ENCODE results near the gene TRPV4. TPM values are rescaled to one million over a fixed set of nuclear protein-coding genes. Genes with fewer than 3 reads are reported as not detected.
"Not testable (repeated sequence)": the region's sequence is repeated elsewhere in the genome, so short reads cannot be mapped to it uniquely, and the experiment has no call there.

The TRPV4 gene
- total RNA-seq, 1 donor from 2014 or later = not detected

- intact Hi-C loops (cut with micrococcal nuclease) = no loop called here
These were observed 28.6 kb upstream of the TRPV4 start for GRCh38 chr12:109861689-109862314.

DNA sequence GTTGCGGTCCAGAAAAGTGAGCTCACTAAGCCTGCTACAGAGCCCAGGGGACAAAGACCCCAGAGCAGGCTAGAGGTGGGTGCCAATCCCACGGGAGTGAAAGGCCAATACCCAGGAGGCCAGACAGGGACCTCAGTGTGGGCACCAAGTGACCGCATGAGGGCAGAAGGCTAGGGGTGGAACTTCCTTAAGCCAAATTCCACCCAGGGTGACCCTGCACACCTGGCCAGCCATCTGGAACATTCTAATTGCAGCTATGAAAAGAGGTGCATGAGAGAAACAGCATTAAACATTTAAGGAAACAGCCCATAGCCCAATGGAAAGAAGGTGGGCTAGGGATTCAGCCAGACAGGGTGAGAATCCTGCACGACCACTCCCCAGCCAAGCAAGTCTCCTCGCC, 27.8 kb upstream of the TRPV4 start:
- intact Hi-C loops (cut with micrococcal nuclease) = no loop called here

DNA sequence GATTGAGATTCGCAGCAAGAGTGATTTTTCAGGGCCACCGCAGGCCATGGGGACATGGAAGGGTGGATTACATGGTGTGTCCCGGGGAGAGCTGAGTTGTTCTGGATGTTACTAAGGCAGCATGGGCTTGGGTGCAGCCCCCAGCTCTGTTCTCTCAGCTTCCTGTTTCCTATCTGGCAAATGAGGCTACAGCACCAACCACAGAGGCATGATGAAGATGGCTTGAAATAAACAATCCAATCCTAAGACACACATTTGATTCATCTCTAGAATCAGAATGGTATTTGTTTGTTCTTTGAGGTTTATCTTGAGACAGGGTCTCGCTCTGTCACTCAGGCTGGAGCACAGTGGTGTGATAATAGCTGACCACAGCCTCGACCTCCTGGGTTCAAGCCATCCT, 25.6 kb upstream of the TRPV4 start:
- intact Hi-C loops (cut with micrococcal nuclease) = no loop called here

DNA sequence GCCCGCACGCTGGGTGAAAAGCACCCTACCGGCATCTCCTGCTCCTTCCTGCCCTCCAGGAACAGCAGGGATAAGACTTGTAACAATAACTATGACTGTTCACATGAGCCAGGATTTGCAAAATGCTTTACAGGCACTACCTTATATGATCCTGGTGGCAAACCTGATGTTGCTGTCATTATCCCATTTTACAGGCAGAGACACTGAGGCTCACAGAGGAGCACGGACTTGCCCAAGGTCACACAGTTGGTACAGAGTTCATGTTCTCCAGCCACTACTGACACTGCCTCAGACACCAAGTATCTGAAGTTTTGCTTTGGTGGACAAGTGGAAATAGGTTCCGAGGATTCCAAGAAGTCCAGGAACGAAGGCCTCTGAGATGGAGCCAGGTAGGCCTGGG, 24.5 kb upstream of the TRPV4 start:
- intact Hi-C loops (cut with micrococcal nuclease) = no loop called here

DNA sequence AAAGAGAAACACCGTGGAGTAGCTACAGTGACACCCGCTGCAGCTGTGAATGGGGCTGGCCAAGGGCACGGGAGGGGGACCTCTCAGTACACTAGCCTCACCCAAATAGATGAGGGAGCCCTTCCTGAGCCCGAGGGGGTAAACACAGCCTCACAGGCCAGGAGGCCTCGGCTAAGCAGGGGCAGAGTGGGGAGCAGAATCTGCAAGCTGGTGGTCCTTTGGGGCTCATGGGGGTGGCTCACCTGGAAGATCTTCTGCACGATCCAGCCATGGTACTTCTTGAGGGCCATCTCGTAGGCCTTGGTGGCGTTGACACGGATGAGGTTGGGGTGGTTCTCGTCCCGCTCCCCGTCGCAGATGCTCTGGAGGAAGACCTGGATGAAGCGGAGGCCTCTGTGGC, 22.2 kb upstream of the TRPV4 start:
- intact Hi-C loops (cut with micrococcal nuclease) = no loop called here

DNA sequence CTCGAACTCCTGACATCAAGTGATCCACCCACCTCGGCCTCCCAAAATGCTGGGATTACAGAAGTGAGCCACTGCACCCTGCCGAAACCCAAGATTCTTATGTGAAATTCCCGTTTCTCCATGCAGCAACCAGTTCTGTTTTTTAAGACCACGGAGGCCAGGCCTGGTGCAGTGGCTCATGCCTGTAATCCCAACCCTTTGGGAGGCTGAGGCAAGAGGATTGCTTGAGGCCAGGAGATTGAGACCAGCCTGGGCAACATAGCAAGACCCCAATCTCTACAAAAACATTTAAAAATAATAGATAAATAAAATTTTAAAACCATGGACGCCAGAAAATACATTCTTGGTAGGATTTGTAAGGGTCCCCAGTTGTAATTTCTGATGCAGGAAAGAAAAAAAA, 17.3 kb upstream of the TRPV4 start:
- intact Hi-C loops (cut with micrococcal nuclease) = not testable (repeated sequence)

GRCh38 chr12:109847142-109847735, 14.0 kb upstream of the TRPV4 start:
- intact Hi-C loops (cut with micrococcal nuclease) = no loop called here

- intact Hi-C loops (cut with micrococcal nuclease) = loop anchor here (1.0 to 2.0 kb wide), 5 partner anchors 34 to 418 kb away; partner anchors contain the start of gene GLTP
These were observed 12.6 kb upstream of the TRPV4 start for GRCh38 chr12:109845824-109846205.

GRCh38 chr12:109844983-109845823, 12.0 kb upstream of the TRPV4 start:
- intact Hi-C loops (cut with micrococcal nuclease) = loop anchor here (1.0 to 2.0 kb wide), 5 partner anchors 35 to 417 kb away; partner anchors contain the start of gene GLTP

- intact Hi-C loops (cut with micrococcal nuclease) = loop anchor here (2.0 kb wide), 2 partner anchors 83 to 325 kb away; no protein-coding TSS in a partner anchor
These were observed 10.9 kb upstream of the TRPV4 start for GRCh38 chr12:109844091-109844490.

- intact Hi-C loops (cut with micrococcal nuclease) = no loop called here
These were observed 8.8 kb upstream of the TRPV4 start for GRCh38 chr12:109842021-109842420.

- intact Hi-C loops (cut with micrococcal nuclease) = no loop called here
These were observed 8.2 kb upstream of the TRPV4 start for GRCh38 chr12:109841356-109841755.

GRCh38 chr12:109840305-109841074, 7.3 kb upstream of the TRPV4 start:
- intact Hi-C loops (cut with micrococcal nuclease) = no loop called here

DNA sequence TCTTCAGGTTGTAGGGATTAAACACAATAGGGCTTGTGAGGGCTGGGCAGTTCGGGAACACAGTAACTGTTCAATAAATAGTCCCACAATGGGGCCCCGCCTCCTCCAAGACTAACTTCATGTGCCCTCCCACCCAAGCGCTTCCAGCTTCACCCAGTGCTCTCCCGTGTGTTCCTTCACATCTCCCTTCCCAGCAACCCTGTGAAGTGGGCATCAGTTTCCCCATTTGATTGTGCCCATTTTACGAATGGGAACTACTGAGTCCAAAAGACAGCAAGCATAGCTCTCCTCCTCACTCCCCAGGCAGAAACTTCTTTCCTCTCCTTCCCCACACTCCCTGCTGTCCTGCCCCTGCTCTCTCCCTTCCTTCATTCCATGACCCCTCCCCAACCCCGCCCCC, 6.2 kb upstream of the TRPV4 start:
- intact Hi-C loops (cut with micrococcal nuclease) = no loop called here

DNA sequence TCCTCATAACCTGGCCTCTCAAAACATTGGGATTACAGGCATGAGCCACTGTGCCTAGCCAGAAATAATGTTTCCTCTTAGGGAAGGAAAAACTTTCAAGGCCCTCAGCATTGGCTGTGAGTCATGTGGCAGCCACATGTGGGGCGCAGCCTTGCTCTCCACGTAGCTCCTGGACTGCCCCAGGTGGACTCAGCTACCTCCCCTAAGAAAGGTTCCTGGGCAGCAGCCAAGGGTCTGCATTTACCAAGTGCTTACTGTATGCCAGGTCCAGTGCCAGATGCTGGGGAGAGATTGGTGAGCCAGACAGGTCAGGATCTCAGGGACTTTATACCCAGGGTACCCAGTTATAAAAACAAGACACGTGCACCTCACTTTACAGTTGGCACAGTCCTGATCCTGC, 3.7 kb upstream of the TRPV4 start:
- intact Hi-C loops (cut with micrococcal nuclease) = no loop called here

GRCh38 chr12:109835827-109836226, 2.6 kb upstream of the TRPV4 start:
- intact Hi-C loops (cut with micrococcal nuclease) = no loop called here

DNA sequence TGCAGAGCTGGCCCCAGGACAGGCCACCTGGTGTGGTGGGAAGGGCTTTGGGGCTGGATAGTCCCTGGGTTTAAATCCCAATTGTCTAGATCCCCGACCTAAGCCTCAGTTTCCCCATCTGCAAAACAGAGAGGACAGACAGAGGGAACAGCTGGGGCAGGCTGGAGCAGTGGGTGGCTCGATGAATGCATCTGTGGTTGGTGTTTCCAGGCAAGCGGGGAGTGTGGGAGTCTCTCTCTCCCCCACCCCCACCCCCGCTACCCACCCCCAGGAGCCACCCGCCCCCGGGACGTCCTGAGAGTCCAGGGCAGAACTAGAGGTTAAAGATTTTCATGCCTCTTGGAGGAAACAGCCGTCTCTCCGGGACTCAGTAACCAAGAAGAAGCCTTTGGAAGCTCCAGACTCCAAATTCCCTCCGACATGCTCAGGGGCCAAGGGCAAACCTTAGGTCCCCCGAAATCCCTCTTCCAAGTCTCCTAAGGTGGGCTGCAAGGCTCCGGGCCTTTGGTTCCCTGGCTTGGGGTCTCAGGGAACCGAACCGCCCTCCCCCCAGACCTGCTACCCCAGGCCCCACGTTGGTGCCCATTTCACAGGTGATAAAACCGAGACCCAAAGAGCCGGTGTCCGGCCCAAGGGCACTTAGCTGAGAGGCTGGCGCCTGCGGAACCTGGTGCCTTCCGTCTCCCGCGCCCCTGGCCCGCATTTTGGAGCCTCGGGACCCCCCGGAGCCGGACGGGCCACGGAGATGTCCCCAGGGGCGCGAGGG, 474 bp downstream of the TRPV4 start:
- intact Hi-C loops (cut with micrococcal nuclease) = no loop called here

GRCh38 chr12:109831929-109832328, 1.3 kb downstream of the TRPV4 start:
- intact Hi-C loops (cut with micrococcal nuclease) = no loop called here

DNA sequence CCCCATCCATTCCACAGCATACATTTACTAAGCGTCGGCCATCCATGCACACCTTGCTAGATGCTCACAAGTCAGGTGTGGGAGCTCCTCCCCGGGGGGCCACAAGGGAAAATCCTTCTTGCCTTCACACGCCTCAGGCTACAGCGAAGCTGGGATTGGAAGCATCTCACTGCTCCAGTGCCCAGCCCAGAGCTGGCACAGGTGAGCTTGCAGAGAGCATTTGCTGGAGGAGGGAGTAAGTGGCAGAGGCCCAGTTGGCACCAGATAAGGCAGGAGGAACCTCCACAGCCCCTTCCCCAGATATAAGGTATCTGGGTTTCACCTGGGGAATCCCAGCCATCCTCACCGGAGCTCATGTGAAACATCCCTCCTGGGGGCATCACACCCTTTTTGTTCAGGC, 1.8 kb downstream of the TRPV4 start:
- intact Hi-C loops (cut with micrococcal nuclease) = no loop called here

- intact Hi-C loops (cut with micrococcal nuclease) = no loop called here
These were observed 2.5 kb downstream of the TRPV4 start for GRCh38 chr12:109830718-109831117.

DNA sequence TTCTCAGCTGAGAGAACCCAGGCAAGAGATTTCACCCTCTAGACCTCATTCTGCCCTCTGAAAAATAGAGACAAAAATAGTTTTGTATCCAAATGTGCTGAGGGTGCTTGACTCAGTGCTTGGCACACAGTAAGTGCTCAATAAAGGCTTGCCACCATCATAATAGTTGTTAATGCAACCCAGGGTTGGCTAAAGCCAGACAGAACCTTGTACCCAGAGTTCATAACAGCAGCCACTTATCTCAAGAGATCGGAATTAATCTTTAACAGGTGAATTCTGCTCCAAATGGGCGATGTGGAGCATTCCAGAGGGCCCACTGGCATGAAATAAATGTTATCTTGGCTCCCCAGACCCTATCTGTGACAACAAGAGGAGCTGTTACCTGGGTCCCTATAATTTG, 2.9 kb downstream of the TRPV4 start:
- intact Hi-C loops (cut with micrococcal nuclease) = no loop called here
